DND-41 (cell line): ENCODE measurements around the gene CACNA1A.

Experiments
- CTCF ChIP-seq: IDR thresholded peaks from 2 replicates; pipeline ENCODE4 v1.5.1; 2012; ENCODE audit warnings: borderline replicate concordance, low read length, moderate library complexity, mild to moderate bottlenecking; ENCODE audit not compliant: poor library complexity, severe bottlenecking; ENCODE audit errors: extremely low read depth
- EZH2 ChIP-seq: IDR thresholded peaks from 3 replicates; pipeline ENCODE4 v1.6.1; 2012; ENCODE audit warnings: borderline replicate concordance, low read depth, mild to moderate bottlenecking, moderate library complexity, low read length, inconsistent platforms; ENCODE audit not compliant: severe bottlenecking

- TF ChIP-seq EZH2 (no peak), CTCF (no peak)
Measured at GRCh38 chr19:13420780-13421179, 85.5 kb downstream of the CACNA1A start.
